ENCODE data around the gene NOP9.

DNA sequence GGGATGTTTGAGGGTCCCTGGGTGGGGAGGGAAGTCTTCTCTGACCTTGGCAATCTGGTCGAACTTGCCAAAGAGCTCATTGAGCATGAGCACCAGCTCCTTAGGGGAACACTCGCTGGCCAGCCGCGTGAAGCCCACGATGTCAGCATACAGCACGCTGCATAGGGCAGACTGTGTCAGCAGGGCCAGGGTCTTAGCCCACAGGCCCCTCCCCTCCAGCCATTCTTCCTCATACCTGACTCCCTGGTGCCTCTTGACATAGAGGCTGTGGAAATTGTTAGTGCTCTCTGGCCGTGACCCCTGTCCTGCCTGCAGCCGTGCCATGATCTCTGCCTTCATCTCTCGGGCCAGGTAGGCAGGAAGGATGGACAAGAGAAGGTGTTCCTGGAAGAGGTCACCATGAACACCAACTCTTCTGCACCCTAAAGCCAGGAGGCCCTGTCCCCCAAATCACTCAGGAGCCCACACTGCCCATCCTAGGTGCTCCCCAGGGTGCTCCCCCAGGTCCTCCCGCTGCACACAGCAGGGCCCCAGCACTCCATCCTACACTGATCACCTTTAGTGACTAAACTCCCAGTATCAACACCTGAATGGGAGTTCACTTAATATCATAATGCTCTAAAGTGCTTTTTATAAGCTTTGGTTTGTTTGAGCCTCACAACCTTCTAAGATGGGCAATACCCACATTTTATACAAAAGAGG is 31.5 kb downstream of the NOP9 start:
- TF ChIP-seq, protein P1, sequence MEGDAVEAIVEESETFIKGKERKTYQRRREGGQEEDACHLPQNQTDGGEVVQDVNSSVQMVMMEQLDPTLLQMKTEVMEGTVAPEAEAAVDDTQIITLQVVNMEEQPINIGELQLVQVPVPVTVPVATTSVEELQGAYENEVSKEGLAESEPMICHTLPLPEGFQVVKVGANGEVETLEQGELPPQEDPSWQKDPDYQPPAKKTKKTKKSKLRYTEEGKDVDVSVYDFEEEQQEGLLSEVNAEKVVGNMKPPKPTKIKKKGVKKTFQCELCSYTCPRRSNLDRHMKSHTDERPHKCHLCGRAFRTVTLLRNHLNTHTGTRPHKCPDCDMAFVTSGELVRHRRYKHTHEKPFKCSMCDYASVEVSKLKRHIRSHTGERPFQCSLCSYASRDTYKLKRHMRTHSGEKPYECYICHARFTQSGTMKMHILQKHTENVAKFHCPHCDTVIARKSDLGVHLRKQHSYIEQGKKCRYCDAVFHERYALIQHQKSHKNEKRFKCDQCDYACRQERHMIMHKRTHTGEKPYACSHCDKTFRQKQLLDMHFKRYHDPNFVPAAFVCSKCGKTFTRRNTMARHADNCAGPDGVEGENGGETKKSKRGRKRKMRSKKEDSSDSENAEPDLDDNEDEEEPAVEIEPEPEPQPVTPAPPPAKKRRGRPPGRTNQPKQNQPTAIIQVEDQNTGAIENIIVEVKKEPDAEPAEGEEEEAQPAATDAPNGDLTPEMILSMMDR (IDR thresholded peaks at IDR 0.05): no peak
- TF ChIP-seq POLR2A (IDR thresholded peaks at IDR 0.05) (no peak), POLR2AphosphoS5 (IDR thresholded peaks at IDR 0.05) (no peak), EP300 (IDR thresholded peaks at IDR 0.05) (no peak)

Measured in gastroesophageal sphincter (tissue), 3 donors.